Hepatocyte (in vitro differentiated cells): ENCODE data around the gene MUC21. TPM values are rescaled to one million over a fixed set of nuclear protein-coding genes. Genes with fewer than 3 reads are reported as not detected.

ENCODE experiments used
- DNase-seq: peaks from one replicate; pipeline ENCODE4 v3.0.0-alpha.2; 2016; ENCODE audit warnings: low spot score
- H2AFZ ChIP-seq: fragments of 200-600 bp; sonication (generic); 2 replicates; pipeline ENCODE4 v1.6.0; 2016; ENCODE audit warnings: antibody characterized with exemption, mild to moderate bottlenecking
- H3K27ac ChIP-seq: fragments of 200-600 bp; sonication (generic); 2 replicates; pipeline ENCODE4 v1.5.1; 2016; ENCODE audit warnings: mild to moderate bottlenecking
- H3K27me3 ChIP-seq: fragments of 200-600 bp; sonication (generic); 2 replicates; pipeline ENCODE4 v1.6.1; 2016
- H3K36me3 ChIP-seq: fragments of 200-600 bp; sonication (generic); replicated peaks from 2 replicates; pipeline ENCODE4 v1.5.1; 2016; ENCODE audit warnings: low read depth; ENCODE audit not compliant: insufficient read depth
- H3K4me1 ChIP-seq: fragments of 200-600 bp; sonication (generic); 2 replicates; pipeline ENCODE4 v1.5.1; 2016; ENCODE audit warnings: mild to moderate bottlenecking, moderate library complexity; ENCODE audit not compliant: insufficient read depth
- H3K4me2 ChIP-seq: fragments of 200-600 bp; sonication (generic); 2 replicates; pipeline ENCODE4 v1.6.0; 2016
- H3K4me3 ChIP-seq: fragments of 200-600 bp; sonication (generic); 2 replicates; pipeline ENCODE4 v1.5.1; 2016; ENCODE audit warnings: mild to moderate bottlenecking
- H3K79me2 ChIP-seq: fragments of 200-600 bp; sonication (generic); 2 replicates; pipeline ENCODE4 v1.6.0; 2017; ENCODE audit warnings: mild to moderate bottlenecking
- H3K9me2 ChIP-seq: fragments of 200-600 bp; sonication (generic); replicated peaks from 2 replicates; pipeline ENCODE4 v1.6.0; 2017; ENCODE audit warnings: mild to moderate bottlenecking; ENCODE audit not compliant: insufficient read depth
- H3K9me3 ChIP-seq: fragments of 200-600 bp; sonication (generic); 2 replicates; pipeline ENCODE4 v1.5.1; 2016; ENCODE audit warnings: low read depth, mild to moderate bottlenecking
- H4K20me1 ChIP-seq: fragments of 200-600 bp; sonication (generic); 2 replicates; pipeline ENCODE4 v1.6.0; 2016; ENCODE audit warnings: mild to moderate bottlenecking; ENCODE audit not compliant: insufficient read depth, poor library complexity, severe bottlenecking
- EZH2 ChIP-seq: fragments of 200-600 bp; sonication (generic); IDR thresholded peaks from 2 replicates; pipeline ENCODE4 v1.6.1; 2016; ENCODE audit warnings: antibody characterized with exemption, mild to moderate bottlenecking, borderline replicate concordance
- EZH2phosphoT487 ChIP-seq: fragments of 200-600 bp; sonication (generic); IDR thresholded peaks from one replicate; pipeline ENCODE4 v1.6.1; 2018; ENCODE audit warnings: antibody characterized with exemption, mild to moderate bottlenecking, low read depth, moderate library complexity; ENCODE audit not compliant: unreplicated experiment, severe bottlenecking
- WGBS: methylation state at CpG from one replicate; pipeline ENCODE4 v1.1.6; 2016; ENCODE audit warnings: low lambda C conversion rate; ENCODE audit errors: missing lambda C conversion rate; 5-methylcytosine and 5-hydroxymethylcytosine counted together
- polyA plus RNA-seq: library from polyadenylated mRNA; unstranded; fragments of >200 nt; fragmentation: Nextera tagmentation; extraction: Ambion mirVana; gene quantifications from 2 replicates; pipeline ENCODE4 v1.2.1, GENCODE V29; 2016
- total RNA-seq: library from RNA; depleted of rRNA; stranded (reverse); fragments of >200 nt; gene quantifications from 2 replicates; pipeline ENCODE4 v1.2.3, GENCODE V29; 2014
- TF ChIP-seq, protein P1 (sequence below): fragments of 200-600 bp; sonication (generic); IDR thresholded peaks from 2 replicates; pipeline ENCODE4 v1.5.1; 2016; ENCODE audit warnings: antibody characterized with exemption, mild to moderate bottlenecking; ENCODE audit not compliant: poor library complexity

MUC21 gene
- total and polyA plus RNA-seq, 2 experiments from 2014 or later = not detected

DNA sequence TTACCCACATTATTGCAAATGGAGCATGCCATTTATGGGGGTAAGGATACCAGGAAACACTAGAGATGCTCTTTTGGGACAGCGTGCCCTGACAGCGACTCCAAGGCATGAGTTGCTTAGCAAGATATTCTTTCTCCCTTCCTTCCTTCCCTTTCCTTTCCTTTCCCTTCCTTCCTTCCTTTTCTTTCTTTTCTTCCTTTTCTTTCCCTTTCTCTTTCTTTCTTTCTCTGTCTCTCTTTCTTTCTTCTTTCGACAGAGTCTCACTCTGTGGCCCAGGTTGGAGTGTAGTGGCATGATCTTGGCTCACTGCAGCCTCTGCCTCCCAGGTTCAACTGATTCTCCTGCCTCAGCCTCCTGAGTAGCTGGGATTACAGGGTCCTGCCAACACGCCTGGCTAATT lies 39.5 kb upstream of the MUC21 start:
- DNase-seq = no peak
- Histone ChIP-seq H3K27ac (no peak overlapping the region), H2AFZ (no peak overlapping the region), H3K4me1 (peaks cover 4% of the 10 kb centered on the region), H3K9me2 (no peaks in the 10 kb centered on the region), H3K4me2 (no peak overlapping the region), H4K20me1 (no peaks in the 10 kb centered on the region), H3K79me2 (no peaks in the 10 kb centered on the region), H3K9me3 (no peaks in the 10 kb centered on the region), H3K36me3 (no peaks in the 10 kb centered on the region), H3K27me3 (no peaks in the 10 kb centered on the region), H3K4me3 (no peak overlapping the region)
- TF ChIP-seq, protein P1, sequence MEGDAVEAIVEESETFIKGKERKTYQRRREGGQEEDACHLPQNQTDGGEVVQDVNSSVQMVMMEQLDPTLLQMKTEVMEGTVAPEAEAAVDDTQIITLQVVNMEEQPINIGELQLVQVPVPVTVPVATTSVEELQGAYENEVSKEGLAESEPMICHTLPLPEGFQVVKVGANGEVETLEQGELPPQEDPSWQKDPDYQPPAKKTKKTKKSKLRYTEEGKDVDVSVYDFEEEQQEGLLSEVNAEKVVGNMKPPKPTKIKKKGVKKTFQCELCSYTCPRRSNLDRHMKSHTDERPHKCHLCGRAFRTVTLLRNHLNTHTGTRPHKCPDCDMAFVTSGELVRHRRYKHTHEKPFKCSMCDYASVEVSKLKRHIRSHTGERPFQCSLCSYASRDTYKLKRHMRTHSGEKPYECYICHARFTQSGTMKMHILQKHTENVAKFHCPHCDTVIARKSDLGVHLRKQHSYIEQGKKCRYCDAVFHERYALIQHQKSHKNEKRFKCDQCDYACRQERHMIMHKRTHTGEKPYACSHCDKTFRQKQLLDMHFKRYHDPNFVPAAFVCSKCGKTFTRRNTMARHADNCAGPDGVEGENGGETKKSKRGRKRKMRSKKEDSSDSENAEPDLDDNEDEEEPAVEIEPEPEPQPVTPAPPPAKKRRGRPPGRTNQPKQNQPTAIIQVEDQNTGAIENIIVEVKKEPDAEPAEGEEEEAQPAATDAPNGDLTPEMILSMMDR = no peak
- TF ChIP-seq EZH2phosphoT487 = no peak
- no peak for TF ChIP-seq EZH2
- 94% methylated on average over 4 of the region's 4 CpGs for WGBS

DNA sequence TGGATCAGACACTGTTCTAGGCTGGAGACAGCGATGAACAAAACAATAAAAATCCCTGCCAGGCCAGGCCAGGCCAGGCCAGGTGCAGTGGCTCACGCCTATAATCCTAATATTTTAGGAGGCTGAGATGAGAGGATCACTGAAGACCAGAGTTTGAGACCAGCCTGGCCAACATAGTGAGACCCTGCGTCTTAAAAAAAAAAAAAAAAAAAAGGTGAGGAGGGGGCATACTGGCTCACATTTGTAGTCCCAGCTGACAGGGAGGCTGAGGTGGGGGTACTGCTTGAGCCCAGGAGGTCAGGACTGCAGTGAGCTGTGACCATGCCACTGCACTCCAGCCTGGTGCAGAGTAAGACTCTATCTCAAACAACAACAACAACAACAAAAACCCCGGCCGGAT lies 38.2 kb upstream of the MUC21 start:
- Histone ChIP-seq H3K4me1 (peaks cover 4% of the 10 kb centered on the region), H3K27me3 (no peaks in the 10 kb centered on the region), H3K4me2 (no peak overlapping the region), H3K9me3 (no peaks in the 10 kb centered on the region), H3K9me2 (no peaks in the 10 kb centered on the region), H3K27ac (no peak overlapping the region), H4K20me1 (no peaks in the 10 kb centered on the region), H2AFZ (no peak overlapping the region), H3K79me2 (no peaks in the 10 kb centered on the region), H3K4me3 (no peak overlapping the region), H3K36me3 (no peaks in the 10 kb centered on the region)
- 94% methylated on average over 5 of the region's 5 CpGs for WGBS
- DNase-seq = no peak
- no peak for TF ChIP-seq EZH2
- TF ChIP-seq EZH2phosphoT487 = no peak
- TF ChIP-seq, protein P1 = no peak

DNA sequence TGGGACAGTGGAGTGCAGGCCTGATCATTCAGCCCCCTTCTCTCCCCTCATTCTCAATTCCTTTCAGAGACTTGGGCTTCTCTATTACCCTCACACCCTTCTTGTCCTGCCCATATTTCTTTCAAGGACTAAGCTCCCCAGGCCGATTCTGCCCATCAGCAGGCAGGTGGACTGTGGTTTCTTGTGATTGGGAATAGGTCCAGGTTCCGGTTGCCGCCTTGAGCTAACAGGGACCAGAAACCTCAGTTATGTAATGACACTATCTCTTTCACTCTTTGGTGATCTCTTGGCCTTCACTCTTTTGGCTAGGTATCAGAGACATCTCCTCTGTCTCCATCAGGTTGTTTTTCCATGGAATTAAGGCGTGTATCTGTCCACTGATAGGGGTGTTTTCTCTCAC lies 36.3 kb upstream of the MUC21 start:
- TF ChIP-seq EZH2 (no peak), EZH2phosphoT487 (no peak)
- TF ChIP-seq, protein P1 = no peak
- no peaks in the 10 kb centered on the region for H3K79me2 ChIP-seq
- no peak overlapping the region for H2AFZ ChIP-seq
- H3K36me3 ChIP-seq = no peaks in the 10 kb centered on the region
- peaks cover 2% of the 10 kb centered on the region for H3K27me3 ChIP-seq
- no peak overlapping the region for H3K4me3 ChIP-seq
- H4K20me1 ChIP-seq = no peaks in the 10 kb centered on the region
- no peak for DNase-seq
- H3K9me2 ChIP-seq = no peaks in the 10 kb centered on the region
- H3K27ac ChIP-seq = no peak overlapping the region
- no peak overlapping the region for H3K4me2 ChIP-seq
- H3K9me3 ChIP-seq = no peaks in the 10 kb centered on the region
- H3K4me1 ChIP-seq = peaks cover 3% of the 10 kb centered on the region
- 85% methylated on average over 4 of the region's 4 CpGs for WGBS

DNA sequence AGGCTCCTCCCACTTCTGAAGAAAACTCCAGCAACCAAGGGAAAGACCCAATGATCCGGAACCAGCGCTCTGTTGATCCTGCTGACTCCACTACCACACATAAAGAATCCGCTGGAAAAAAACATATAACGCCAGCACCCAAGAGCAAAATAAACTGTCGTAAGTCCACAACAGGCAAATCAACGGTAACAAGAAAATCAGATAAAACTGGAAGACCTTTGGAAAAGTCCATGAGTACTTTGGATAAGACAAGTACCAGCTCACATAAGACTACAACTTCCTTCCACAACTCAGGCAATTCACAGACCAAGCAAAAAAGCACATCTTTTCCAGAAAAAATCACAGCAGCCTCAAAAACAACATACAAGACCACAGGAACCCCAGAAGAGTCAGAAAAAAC lies 34.7 kb upstream of the MUC21 start:
- H3K4me3 ChIP-seq = no peak overlapping the region
- no peaks in the 10 kb centered on the region for H3K9me2 ChIP-seq
- 92% methylated on average over 6 of the region's 6 CpGs for WGBS
- no peaks in the 10 kb centered on the region for H3K9me3 ChIP-seq
- no peak overlapping the region for H3K4me2 ChIP-seq
- TF ChIP-seq EZH2phosphoT487 (no peak), EZH2 (no peak)
- TF ChIP-seq, protein P1 = no peak
- H4K20me1 ChIP-seq = no peaks in the 10 kb centered on the region
- H3K4me1 ChIP-seq = no peaks in the 10 kb centered on the region
- no peak for DNase-seq
- H3K27me3 ChIP-seq = peaks cover 9% of the 10 kb centered on the region
- H3K36me3 ChIP-seq = no peaks in the 10 kb centered on the region
- no peak overlapping the region for H2AFZ ChIP-seq
- H3K27ac ChIP-seq = no peak overlapping the region
- H3K79me2 ChIP-seq = no peaks in the 10 kb centered on the region
